GM18499 (cell line): Measurements from ENCODE around the gene CBX8.

ENCODE experiments used
- ATAC-seq: cut with Tn5 transposase; IDR thresholded peaks from one replicate; pipeline ENCODE4 v1.9.1; 2021; ENCODE audit warnings: moderate number of reproducible peaks; ENCODE audit not compliant: insufficient read depth, unreplicated experiment

Gene CBX8

DNA sequence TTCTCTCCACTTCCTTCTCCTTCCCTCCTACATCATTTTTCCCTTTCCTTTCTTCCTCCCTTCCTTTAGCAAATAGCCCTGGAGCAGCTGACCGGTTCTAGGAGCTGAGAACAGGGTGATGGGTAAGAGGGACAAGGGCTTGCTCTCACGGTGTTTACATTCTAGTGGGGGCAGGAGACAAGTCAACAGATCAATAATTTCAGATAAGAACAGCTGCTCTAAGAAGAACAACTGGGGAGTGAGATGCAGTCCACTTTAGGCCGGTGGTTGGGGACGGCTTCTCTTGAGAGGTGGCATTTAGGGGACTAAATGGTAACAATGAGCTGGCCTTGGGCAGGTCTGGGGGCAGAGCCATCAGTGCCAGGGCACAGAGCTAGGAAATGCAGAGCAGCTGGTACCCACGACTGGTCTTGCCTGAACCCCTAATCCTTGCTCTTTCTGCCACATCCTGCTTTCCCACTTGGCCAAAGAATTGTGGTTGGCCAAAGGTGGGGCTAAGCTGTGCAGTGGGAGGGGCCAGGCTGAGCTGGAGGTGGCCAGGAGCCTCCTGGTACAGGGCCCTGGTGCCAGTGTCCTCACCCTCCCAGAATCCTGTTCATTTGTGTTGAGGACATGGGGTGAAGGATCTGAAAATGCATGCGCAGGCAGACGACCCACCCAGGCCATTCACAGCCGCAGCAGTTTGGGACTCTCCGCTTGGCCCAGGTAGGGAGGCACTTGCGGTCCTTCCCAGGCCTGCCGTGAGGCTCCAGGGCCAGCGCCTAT lies 24.6 kb upstream of the CBX8 start:
- no peak for ATAC-seq

DNA sequence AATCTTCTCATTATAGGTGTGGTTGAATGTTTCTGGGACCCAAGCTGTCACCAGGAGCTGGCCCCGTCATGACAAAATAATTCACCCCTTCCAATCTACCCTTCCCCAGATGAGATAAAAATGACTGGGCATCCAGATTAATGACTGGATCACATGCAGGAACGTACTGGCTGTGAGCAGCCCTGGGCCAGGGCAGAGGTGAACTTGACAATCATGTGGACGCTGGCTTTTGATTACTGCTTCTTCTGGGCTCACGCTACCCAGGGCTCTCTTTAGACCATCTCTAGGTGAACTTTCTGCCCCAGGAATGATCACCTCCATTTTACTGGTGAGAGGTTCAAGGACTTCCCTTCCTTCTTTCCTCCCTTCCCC lies 24.1 kb upstream of the CBX8 start:
- no peak for ATAC-seq

DNA sequence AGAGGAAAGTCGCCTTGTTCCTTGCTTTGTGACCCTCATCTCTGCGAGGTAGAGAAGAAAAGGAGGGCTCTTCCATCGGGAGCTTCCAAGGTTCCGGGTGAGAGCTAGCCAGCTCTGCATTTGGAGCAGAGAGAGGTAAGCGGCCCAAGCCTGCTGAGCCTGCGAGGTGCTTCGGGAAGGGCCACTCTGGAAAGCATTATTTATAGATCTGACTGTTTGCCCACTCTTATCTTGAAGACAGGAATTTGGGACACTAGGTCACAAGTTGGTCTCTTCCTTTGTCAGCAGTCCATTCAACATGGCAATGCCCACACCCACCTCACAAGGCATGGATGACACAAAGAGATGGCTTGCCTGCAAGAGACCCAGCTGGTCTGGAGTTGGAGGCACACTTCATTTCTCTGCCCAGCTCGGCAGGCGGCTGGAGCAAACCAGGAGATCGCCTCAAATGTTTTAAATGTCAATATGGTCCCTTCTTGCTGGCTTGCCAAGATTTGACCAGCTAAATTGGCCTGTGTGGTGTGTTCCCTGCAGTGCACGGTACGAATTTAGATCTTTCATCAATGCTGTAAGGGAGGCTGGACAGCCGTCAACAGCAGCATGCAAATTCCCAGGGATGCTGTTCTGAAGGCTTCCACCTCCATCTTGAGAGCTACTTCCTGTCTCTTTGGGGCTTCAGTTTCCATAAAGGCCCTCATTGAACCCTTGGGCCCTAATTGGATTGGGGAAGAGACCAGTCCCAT lies 22.8 kb upstream of the CBX8 start:
- no peak for ATAC-seq

DNA sequence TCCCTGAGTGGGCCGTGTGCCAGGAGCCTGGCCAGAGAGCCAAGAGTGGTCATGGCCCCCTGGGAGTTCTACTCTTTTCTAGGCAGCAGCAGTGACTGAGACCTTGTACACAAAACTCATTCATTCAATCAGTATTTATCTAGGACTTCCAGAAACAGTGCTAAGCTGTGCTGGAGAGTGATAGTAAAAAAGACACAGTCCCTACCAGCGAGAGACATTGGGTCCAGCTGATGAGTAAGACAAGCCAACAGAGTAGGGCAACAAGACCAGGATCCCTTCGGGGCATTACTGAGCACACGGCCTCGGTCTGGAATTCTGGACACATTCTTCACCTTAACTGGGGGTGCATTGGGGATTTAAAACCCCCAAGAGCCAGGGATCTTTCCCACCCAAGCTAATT lies 22.2 kb upstream of the CBX8 start:
- ATAC-seq = no peak

DNA sequence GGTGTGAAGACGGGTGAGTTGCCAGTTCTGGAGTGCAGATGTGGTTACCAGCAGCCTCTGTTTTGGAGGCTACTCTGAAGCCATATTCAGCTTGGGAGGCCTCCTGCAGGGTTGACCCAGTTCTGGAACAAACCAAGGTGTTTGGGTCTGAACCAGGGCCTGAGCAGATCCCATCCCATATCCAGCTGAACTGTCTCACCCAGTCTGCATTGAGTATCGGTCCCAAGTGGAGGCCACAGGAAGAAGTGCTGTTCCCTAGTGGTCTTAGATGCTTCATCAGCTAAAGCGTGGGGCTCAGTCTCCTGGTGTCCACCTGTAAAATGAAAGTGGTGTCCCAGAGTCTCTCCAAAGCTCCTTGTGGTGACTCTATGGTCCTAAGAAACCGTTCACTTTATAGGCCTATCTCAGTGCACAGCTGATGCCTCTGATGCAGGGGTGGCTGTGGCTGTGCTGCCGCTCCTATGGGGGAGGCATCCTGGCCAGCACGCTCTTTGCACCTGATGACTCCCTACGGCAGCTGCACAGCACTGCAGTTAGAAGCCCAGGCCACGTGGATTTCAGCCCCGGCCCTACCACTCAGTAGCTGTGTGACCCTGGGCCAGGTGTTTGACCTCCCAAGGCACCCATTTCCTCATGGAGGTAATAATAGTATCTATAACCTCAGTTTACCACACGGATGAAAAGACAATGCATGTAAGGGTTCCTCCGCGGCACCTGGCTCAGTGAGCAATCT lies 21.3 kb upstream of the CBX8 start:
- no peak for ATAC-seq

DNA sequence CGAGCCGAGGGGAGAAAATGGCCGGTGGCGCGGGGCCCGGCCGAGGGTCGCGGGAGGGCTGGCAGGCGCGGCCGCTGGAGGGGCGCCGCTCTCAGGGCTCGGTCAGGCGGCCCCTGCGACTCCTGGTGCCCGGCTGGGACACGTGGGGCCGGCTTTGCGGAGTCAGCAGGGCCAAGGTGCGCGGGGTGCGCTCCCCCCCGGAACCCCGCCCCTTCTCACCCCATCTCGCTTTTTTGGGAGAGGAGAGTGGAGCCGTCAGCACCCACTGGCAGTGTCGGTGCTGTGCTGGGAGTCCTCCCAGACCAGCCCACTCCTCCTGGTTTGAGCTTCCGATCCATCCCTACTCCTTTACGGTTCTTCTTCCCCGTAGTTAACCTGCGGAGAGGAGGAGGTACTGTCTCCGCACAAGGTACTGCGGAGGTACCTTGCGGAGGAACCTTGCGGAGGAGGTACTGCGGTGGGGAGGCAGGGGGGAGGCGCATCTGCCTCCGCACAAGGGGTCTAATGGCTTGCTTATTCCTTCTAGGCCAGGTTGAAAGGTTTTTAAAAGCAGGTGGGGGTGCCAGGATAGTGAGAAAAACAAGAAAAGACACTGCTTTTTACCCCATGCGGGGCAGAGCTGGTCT lies 19.1 kb upstream of the CBX8 start:
- no peak for ATAC-seq

DNA sequence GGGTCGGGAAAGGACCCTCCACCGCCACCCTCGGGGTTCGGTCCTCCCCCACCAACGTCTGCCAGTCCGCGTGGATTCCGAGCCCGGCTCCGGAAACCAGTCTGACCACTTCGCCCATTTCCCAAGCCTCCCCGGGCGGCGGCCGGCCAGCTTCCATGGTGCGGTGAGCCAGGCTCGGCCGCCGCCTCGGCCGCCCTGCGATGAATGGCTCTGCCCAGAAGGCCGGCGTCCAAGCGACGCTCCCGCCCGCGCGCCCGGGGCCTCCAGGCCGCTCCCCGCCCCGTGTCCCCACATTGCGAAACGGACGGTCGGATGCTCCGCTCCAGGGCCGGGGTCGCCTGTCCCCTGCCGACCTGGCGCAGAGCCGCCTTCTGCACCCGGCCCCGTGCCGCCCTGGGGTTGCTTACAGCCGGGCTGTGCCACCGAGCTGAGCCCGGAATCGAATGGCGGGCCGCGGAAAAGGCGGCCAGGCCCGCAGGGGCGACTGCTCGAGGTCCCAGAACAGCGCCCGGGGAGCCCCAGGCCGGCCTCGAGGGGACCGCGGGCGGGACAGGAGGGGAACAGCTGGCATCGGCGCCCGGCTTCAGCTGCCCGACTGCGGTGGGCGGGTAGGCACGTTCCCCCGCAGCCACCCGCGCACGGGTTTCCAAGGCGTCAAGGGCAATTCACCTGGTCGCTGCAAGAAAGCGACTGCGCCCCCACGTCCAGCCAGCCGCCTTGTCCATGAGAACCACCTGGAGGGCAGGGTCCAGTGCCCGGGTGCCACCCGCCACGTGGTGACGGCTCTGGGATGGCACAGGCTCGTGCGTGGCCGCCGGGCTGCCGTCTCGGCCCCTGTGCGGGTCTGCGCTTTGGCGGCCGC lies 18.3 kb upstream of the CBX8 start:
- ATAC-seq = no peak

DNA sequence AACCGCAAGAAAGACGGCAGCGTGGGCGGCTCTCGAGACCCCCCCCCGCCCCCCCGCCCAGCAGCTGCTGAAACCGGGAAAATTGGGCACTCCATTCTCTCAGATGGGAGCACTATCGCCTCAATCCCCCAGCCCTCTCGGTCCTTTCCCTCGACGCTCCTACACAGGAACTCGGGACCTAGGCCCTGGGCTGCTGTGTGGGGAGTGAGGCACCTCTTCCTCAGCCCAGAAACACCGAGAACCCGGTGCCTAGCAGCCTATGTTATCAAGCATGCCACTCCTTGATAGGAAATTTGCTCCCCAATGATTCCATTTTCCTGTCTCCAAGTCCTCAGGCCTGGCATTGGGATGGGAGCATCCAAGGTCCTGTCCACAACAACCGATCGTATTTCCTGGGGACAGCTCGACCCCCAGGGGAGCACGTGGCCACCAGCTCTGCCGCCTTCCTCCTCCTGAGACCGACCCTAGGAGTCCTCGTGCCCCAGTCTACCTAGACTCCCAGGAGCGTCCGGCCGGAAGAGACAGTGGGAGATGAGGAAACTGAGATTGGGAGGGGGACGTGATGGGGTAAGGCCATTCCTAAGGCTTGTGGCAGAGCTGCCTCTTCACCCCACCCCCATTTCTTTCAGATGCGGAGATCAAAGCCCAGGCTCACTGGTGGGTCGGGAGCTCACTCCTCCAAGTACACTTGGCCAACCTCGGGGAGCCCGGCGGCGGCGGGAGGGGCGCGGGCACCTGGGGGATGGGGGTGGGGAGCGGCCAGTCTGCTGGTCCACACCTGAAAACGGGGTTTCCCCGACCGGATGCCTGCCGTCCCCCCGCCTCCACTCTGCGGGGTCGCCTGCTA lies 17.5 kb upstream of the CBX8 start:
- ATAC-seq = no peak

DNA sequence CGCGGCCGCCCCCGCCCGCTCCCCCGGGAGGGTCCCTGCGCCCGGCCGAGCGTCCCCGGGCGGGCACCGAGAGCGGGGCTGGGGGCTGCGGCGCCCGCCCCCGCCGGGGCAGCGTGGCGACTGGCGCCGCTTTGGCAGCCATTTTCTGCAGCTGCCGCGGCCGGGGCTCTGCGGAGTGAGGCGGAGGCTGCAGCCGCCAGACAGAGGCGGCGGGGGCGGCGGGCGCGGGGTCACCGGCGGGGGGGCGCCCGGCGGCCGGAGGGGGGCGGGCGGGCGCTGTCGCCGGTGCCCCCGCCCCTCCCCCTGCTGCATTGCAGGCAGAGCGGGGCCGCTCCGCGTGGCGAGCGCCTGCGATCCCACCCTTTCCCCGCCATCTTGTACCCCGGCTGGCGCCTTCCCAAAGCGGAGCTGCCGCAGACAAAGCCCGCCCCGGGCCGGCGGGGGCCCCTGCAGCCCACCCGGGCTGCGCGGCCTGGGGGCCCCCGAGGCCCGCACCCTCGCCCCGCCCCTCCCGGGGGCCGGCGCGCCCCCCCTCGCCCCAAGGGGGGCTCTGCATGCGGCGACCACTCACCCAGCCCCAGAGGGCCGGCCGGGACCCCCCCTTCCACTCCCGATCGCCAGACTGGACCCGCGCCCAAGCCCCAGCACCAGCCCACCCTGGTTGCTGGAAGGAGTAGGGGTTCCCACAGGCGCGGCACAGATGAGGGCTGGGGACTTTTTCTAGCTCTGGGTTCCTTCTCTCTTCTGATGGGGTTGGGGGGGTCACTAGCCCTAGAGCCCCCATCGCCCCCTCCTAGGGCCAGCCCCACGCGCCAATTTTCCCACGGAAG lies 16.6 kb upstream of the CBX8 start:
- ATAC-seq = no peak

DNA sequence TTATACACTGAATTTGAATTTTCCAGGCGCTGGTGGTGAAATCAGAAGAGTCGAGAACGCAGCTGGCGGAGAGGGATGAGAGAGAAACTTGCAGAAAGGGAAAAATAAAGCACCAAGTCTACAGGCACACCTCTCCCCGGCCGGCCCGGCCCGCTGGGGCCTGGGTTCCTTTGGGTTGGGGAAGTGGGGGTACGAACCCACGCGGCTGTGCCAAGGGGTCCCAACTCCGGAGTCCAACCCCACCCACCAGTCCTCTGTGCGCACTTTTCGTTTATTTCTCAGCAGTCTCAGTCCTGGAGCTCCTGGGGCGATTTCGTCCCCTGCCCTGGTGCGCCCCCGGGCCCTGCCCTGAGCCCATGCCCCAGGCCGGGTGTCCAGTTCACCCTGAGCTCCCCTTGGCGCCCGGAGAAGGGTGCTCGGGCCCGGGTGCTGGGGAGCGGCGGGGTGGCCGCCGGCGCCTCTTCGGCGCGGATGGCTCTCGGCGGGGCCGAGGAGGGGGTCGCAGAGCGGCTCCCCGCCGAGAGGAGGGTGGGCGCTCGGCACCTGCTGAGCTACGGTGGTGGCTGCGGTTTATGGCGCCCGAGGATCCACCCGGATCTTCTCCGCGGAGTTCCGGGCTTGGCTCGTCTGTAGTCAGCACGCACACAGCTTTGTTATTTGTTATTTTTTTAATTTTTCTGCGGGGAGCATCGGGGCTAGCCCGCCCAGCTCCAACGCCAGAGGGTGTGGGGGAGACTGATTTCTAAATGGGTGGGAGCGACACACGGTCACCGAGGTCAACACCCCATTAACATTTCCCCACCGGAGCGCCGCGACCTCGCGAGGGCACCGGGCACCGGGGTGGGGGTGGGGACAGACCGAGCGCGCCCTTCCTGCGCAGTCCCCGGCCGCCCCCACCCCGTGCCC lies 15.7 kb upstream of the CBX8 start:
- no peak for ATAC-seq

DNA sequence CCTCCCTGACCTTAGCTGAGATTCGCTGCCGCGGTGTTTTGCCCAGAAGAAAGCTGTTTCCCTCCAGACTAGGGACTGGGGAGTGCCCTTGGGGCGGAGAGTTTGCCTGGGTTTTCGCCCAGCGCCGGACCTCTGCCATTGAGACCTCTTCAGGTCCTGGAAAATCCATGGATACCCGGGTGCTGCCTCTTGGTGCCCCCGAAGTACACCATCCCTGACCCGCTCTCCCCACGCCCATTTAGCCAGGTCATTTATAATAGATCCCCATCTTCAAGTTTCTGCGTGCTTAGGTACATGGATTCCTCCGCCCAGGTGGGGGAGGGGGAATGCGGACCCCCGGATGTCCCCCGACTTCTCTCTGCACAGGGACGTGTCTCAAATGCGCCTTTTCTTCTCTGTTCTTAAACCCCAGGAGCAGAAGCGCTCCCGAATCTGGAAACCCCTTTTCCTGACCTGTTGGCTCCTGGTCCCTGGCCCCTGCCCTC lies 15.0 kb upstream of the CBX8 start:
- no peak for ATAC-seq

DNA sequence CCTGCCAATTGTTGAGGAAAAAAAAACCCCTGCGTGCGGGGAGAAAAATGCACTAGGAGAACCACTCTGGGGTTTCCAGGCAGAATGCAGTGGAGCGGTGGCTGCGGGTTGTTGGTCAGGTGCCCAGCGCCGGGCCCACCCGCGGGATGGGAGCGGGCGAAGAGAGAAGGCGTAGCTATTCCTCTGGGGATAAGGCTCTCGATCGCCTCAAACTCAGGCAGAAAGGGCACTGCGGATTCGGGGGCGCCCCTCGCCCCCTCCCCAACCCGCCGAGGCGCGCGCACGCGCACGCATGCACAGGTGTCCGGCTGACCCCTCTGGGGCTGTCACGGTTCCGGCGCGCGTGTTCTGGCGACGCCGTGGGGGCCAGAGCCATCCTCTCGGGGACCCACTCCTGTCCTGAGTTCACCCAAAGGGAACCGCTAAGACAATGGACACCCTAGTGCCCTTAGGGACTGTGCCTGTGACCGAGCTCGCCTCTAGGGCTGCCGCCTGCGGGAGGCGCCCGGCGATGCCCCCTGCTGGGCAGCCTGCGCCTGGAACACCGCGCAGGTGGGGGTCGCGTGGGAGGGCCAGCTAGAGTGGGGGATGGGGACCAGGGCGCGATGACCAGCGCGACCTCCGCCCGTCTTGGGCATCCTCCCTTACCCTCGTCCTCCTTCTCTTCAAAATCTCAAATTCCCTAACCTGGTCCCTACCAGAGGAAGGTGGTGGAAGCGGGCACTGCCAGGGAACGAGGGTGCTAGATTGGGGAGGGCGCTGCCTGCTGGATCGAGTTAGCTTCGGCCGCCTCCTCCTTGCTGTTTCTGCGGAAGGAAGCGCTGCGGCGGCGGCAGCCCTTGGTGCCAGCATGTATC lies 14.4 kb upstream of the CBX8 start:
- ATAC-seq = no peak

DNA sequence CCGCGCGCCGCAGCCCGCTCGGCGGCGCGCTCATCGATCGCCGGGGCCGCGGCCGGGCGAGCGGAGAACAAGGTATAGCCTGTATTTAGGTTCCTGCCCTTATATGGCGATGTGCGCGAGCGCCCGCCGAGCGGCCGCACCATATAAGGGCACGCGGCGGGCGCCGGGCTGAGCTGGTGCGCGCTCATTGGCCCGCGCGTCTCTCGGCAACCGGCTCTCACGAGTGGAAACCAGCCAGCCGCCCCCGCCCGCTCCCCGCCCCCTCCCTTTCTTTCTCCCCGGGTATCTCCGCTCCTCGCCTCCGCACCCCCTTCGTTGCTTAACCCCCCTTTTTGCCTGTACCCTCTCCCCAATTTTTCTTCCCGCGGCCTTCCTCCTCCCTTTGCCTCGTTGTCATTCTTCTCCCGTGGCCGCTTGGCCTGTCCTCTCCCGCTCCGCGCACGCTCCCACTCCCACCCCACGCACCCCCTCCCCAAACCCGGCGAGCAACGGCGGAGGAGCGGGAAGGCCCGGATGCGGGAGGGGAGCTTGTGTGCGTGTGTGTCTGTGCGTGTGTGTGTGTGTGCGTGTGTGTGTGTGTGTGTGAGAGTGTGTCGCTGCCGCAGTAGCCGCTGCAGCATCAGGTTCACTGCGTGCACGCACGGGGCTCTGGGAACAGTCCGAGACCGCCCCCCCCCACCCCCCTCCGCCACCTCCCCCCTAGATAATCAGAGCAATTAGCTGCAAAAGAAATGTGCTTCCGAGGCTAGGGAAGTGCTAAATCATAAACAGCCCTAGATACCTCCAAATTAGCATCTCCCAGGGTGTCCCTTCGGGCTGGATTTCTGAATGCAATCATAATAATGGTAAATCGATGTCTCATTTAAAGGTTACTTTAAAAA lies 13.5 kb upstream of the CBX8 start:
- no peak for ATAC-seq

DNA sequence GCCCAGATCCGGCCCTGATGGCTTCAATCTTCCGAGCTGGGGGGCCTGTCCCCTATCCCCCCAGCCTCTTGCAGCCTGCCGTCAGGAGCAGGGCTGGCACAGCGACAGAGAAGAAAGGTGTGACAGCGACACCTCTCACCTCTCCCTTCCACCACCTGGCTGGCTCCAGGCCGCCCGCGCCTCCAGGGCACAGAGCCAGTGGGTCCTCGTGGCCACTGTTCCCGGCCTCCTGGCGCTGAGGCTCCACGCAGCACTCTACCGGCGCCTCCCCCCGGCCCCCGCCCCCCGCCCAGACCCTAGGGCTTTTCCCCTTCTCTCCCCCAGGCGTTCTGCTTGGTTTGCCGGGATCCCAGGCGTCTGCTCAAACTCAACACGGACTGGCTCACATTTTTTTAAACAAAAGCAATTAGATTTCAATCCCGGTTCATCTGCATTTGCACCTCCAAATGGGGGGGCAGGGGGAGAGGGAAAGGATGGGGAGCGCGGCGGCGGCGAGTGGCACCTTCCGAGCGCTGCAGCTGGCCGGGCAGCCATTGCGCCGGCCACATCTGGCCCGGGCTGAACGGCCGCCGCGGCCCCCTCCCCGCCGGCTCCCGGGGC lies 12.8 kb upstream of the CBX8 start:
- ATAC-seq = no peak
